Epithelial cell of esophagus (primary cell): ENCODE data around the gene CXCL5.
A peak's percentile ranks its signal among the peaks of the same experiment; 100 is the strongest.

Experiments
- DNase-seq: peaks from one replicate; pipeline ENCODE4 v3.0.0; 2010; ENCODE audit warnings: low read depth
- H3K4me3 ChIP-seq: 2 replicates; pipeline ENCODE4 v1.5.1; 2011; ENCODE audit warnings: mild to moderate bottlenecking, low read length, control low read depth
- CTCF ChIP-seq: IDR thresholded peaks from 2 replicates; pipeline ENCODE4 v1.5.1; 2011; ENCODE audit warnings: low read depth, mild to moderate bottlenecking, low read length, control low read depth, inconsistent platforms; ENCODE audit not compliant: insufficient read depth; ENCODE audit errors: missing control alignments

CXCL5 gene

GRCh38 chr4:74041418-74041817 is 42.9 kb upstream of the CXCL5 start:
- no peak for TF ChIP-seq CTCF
- no peak for DNase-seq
- H3K4me3 ChIP-seq: no peak overlapping the region

GRCh38 chr4:74039315-74039763 is 40.9 kb upstream of the CXCL5 start:
- no peak for DNase-seq
- no peak for TF ChIP-seq CTCF
- peak overlapping the region; percentile 71 for H3K4me3 ChIP-seq

- peak within 1 kb of the TSS; percentile 71 for H3K4me3 ChIP-seq
- no peak for TF ChIP-seq CTCF
- DNase-seq: peak; percentile 49
Measured at GRCh38 chr4:74038425-74039314, 40.2 kb upstream of the CXCL5 start, which contains the start of gene CXCL3. Gene CXCL3, minus strand, starts transcription at chr4:74038689. Its CDS starts 78 bp downstream, at chr4:74038611.

DNA sequence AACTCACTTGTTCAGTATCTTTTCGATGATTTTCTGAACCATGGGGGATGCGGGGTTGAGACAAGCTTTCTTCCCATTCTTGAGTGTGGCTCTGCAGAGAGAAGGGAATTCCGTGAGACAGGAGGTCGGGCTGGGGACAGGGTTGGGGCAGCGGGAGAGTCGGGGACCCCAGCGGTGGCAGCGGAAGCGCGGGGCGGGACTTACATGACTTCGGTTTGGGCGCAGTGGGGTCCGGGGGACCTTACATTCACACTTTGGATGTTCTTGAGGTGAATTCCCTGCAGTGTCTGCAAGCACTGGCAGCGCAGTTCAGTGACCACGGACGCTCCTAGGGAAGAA is 39.6 kb upstream of the CXCL5 start:
- DNase-seq: no peak
- peak overlapping the region; percentile 71 for H3K4me3 ChIP-seq
- TF ChIP-seq CTCF: no peak

GRCh38 chr4:74037076-74037955 is 38.8 kb upstream of the CXCL5 start:
- no peak for TF ChIP-seq CTCF
- peak overlapping the region; percentile 71 for H3K4me3 ChIP-seq
- no peak for DNase-seq

DNA sequence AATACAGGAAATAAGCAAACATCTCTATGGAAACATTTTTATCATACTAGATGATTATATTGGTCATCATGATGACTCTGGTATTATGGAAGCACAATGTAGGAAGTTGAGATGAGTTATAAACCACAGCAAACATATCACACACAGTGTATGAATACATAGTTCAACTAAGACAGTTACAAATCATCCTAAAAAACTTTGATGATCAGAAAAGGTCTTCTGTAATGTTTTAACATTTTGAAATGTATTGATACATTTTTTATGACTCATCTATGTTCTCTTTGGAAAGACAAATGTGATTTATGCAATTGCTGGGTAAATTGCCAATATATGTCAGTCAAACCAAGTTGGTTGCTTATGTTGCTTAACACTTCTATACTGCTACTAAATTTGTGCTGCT is 35.3 kb upstream of the CXCL5 start:
- H3K4me3 ChIP-seq: no peak overlapping the region
- TF ChIP-seq CTCF: no peak
- DNase-seq: peak; percentile 69
